GM13976 (cell line): ENCODE data around the gene TTLL7.
"Not testable (repeated sequence)": the region's sequence is repeated elsewhere in the genome, so short reads cannot be mapped to it uniquely, and the experiment has no call there.

ENCODE experiments used
- DNase-seq: peaks from one replicate; pipeline ENCODE4 v3.0.0; 2012; ENCODE audit warnings: low spot score
- CTCF ChIP-seq: IDR thresholded peaks from 2 replicates; pipeline ENCODE4 v1.5.1; 2012; ENCODE audit warnings: borderline replicate concordance, mild to moderate bottlenecking; ENCODE audit not compliant: insufficient read depth; ENCODE audit errors: extremely low read depth, missing control alignments, control extremely low read depth
- in situ Hi-C: fragments of 300-500 bp; cut with MboI; formaldehyde crosslinking; loops from one replicate; pipeline ENCODE4 v1.12.0; 2022; ENCODE audit warnings: low sequenced_read_pairs, mixed read lengths, inconsistent platforms; ENCODE audit not compliant: unreplicated experiment

Gene TTLL7

GRCh38 chr1:83919872-83920271 is 79.1 kb downstream of the TTLL7 start:
- DNase-seq, result no peak
- no peak for TF ChIP-seq CTCF
- in situ Hi-C loops, result loop anchor here (10.0 to 25.0 kb wide), 3 partner anchors 205 to 842 kb away; no protein-coding TSS in a partner anchor

- TF ChIP-seq CTCF, result no peak
- DNase-seq, result no peak
- in situ Hi-C loops, result loop anchor here (25.0 kb wide), 1 partner anchor 844 kb away; no protein-coding TSS in a partner anchor
Observed at GRCh38 chr1:83918688-83919285, 80.1 kb downstream of the TTLL7 start.

GRCh38 chr1:83917959-83918358 is 81.0 kb downstream of the TTLL7 start:
- no peak for TF ChIP-seq CTCF
- DNase-seq, result no peak
- in situ Hi-C loops, result loop anchor here (25.0 kb wide), 1 partner anchor 844 kb away; no protein-coding TSS in a partner anchor

- DNase-seq, result not testable (repeated sequence)
- in situ Hi-C loops, result loop anchor here (25.0 kb wide), 1 partner anchor 846 kb away; no protein-coding TSS in a partner anchor
Observed at GRCh38 chr1:83916094-83916493, 82.8 kb downstream of the TTLL7 start.

GRCh38 chr1:83912876-83913275 is 86.1 kb downstream of the TTLL7 start:
- in situ Hi-C loops, result loop anchor here (25.0 kb wide), 1 partner anchor 849 kb away; no protein-coding TSS in a partner anchor
- TF ChIP-seq CTCF, result no peak
- DNase-seq, result no peak

GRCh38 chr1:83910461-83910860 is 88.5 kb downstream of the TTLL7 start:
- no peak for DNase-seq
- in situ Hi-C loops, result loop anchor here (25.0 kb wide), 1 partner anchor 852 kb away; no protein-coding TSS in a partner anchor
- TF ChIP-seq CTCF, result no peak

- in situ Hi-C loops, result loop anchor here (25.0 kb wide), 1 partner anchor 853 kb away; no protein-coding TSS in a partner anchor
- no peak for DNase-seq
Observed at GRCh38 chr1:83909687-83910086, 89.2 kb downstream of the TTLL7 start.

More at GRCh38 chr1:83909687-83910086, 89.2 kb downstream of the TTLL7 start:
- TF ChIP-seq CTCF, result no peak
